Measurements from ENCODE around the gene CSK.

The CSK gene

DNA sequence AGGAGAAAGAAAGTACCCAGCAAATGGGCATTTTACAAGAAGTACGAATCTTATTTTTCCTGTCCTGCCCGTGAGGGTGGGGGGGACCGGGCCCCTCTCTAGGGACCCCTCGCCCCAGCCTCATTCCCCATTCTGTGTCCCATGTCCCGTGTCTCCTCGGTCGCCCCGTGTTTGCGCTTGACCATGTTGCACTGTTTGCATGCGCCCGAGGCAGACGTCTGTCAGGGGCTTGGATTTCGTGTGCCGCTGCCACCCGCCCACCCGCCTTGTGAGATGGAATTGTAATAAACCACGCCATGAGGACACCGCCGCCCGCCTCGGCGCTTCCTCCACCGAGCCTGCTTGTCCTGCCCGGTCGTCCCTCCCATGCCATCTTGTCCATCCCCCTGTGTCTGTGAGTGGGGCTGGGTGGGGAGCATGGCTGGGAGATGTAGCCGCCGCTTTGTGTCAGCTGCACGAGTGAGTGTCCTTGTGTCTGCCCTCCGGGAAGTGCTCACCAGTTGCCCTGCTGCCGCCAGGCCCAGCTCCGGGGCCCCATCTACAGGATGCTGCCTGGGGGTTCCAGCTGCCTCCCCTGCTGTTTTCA lies 21.1 kb downstream of the CSK start:
- DNase-seq: no peak

DNA sequence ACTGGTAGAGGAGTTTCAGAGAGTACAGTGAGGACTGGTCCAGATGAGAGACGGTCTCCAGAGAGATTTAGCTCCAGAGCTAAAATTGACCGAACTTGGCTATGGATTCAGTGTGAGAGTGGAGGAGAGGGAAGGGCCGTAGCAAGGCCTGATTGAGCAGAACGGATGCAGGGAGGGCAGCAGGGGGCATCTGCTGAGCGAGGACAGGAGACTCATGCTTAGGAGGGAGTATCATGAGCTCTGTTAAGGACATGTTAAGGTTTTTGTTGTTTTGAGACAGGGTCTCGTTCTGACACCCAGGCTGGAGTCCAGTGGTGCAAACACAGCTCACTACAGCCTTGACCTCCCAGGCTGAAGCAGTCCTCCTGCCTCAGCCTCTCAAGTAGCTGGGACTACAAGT lies 23.1 kb downstream of the CSK start:
- DNase-seq: no peak

DNA sequence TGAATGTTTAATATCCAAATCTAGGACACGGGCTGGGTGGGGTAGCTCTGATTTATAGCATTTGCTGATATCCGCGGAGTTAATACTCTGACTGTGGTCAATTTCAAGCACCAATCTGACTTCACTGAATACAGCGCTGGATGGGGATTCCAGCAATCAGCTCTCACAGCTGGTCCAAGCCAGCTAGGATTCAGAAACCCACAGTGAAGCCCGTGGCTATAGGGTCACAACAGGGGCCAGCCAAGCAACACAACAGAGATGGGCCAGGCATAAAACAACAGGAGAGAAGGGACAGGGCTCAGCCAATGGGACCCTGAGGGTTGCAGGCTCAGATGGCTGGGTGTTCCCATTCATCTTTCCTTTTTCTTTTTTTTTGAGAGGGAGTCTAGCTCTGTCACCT lies 25.4 kb downstream of the CSK start:
- no peak for DNase-seq

DNA sequence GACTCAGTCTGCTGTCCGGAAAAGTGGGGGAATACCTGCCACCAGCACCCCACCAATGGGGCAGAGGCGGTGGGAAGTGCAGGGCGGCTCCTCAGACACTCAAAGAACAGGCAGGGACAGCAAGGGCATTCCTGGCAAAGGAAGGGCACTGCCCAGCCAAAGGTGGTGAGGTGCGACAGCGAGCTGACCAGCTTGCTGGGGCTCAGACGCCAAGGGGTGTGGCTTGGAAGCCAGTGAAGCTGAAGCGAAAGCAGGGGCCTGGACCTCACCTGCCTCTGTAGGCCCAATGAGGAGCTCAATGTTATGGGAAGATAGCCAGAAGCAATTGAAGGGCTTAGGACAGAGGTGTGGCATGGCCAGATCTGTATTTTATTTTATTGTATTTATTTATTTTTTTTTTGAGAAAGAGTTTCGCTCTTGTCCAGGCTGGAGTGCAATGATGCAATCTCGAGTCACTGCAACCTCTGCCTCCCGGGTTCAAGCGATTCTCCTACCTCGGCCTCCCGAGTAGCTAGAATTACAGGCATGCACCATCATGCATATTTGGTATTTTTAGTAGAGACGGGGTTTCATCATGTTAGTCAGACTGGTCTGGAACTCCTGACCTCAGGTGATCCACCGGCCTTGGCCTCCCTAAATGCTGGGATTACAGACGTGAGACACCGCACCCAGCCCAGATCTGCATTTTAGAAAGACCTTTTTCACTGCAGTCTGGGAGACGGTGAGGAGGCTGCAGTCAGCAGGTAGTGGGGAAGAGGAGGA lies 26.4 kb downstream of the CSK start:
- no peak for DNase-seq

DNA sequence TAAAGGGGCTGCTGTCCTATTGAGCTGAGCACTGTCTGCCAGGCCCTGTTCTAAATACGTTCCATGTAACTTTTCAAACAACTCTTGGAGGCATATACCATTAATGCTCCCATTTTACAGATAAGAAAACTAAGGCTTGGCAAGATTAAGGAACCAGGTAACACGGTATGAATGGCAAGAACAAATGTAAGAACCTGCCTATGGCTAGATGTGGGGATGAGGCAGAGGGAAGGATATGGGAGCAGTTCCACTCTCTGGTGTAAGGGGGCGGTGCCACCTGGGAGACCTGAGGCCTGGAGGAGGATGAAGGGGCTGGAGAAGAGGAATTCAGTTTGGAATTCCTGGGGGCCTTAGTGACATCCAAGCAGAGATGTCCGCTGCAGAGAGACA lies 27.0 kb downstream of the CSK start:
- peak; percentile 76 for DNase-seq

DNA sequence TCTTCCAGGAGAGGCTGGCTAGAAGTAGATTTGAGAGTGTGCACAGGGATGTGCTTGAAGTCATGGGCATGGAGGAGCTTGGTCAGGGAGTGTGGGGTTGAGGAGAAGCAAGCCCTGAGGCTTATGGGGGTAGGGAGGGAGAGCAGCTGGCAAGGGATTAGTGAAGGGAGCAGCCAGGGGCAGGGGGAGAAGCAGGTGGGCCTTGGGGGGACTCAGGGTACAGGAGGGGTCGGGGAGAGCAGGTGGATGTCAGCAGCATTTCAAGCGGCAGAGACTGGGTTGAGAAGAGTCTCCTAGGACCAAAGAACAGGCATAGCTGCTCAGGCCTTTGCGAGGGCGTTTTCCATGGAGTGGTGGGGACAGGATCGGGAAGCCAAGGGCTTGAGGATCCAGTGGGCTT lies 27.4 kb downstream of the CSK start:
- peak; percentile 76 for DNase-seq

DNA sequence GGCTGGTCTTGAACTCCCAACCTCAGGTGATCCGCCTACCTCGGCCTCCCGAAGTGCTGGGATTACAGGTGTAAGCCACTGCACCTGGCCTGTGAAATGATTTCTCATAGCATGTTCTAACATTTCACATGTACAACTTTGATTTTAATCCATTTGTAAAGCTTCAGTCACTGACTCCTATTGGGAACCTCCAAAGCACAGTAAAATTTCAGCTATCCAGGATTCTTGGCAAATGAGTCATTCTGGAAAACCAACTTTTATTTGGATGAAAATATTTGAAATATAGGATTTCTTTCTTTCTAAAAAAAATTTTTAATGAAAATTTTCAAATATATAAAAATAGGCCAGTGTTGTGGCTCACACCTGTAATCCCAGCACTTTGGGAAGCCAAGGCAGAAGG lies 28.1 kb downstream of the CSK start:
- no peak for DNase-seq

DNA sequence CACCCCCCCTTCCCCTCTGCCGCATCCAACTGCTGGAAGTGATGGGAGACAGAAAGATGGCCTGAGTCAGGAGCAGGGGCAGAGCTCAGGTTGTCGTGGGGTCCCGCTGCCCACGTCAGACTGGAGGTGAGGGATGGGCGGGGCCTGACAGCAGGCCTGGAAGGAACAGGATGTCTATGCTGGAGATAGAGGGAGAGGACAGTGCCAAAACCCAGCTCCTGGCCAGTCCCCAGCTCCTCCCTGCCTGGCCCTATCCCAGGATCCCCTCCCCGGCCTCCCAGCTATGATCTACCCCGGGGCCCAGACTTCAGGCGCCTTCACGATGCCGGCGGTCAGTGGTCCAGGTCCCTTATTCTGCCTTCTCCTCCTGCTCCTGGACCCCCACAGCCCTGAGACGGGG lies 30.7 kb downstream of the CSK start, which contains the start of gene LMAN1L:
LMAN1L (plus strand) TSS at position 303 of the 400 bp plus-strand sequence; CDS start at position 323, 20 bp downstream.
- no peak for DNase-seq

DNA sequence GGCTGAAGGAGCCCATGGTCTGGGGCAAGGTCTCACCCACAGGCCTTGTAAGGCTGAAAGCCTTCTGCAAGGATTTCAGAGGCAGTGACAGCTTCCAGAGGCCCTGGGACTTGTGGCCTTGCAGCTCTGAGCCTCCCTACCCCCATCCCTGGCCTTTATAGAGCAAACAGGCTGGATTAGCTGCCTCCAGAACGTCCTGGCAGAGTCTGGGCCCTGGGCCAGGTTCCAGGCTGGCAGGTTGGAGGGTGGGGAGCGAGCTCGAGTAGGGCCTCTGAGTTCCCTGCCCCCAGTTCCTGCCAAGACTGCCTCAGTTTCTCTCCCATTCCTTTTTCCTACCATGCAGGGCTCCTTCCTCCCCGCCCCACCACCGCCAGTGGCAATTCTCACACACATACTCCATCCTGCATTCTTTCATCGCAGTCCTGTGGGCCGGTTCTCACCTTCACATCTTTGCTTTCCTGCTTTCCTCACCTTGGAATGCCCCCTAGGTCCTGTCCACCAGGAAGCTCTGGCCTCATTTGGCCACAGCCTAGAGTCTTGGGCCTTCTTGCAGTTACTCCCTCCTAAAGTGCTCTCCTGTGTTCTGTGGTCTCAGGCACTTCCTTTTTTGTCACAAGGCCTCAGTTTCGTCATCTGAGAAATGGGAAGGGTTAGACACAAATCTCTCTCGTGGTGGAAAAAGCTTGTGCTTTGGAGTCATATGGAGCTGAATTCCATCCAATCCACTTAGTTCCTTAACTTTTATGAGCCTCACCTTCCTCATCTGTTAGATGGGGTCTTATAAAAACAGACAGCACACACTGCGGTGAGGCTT lies 33.4 kb downstream of the CSK start:
- peak; percentile 41 for DNase-seq

DNA sequence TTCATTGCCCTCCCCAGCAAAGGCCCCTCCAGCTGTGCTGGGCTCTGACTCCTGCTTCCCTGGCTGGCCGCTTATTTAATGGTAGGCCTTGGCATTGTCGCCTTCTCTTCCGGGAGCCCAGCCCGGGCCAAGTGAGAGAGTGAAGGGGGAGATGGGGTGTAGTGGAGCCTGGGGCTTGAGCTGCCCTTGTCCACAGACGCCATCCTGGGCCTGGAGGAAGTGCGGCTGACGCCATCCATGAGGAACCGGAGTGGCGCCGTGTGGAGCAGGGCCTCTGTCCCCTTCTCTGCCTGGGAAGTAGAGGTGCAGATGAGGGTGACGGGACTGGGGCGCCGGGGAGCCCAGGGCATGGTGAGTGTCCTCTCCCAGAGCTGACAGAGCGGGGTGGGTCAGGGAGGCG lies 34.1 kb downstream of the CSK start:
- DNase-seq: no peak

DNA sequence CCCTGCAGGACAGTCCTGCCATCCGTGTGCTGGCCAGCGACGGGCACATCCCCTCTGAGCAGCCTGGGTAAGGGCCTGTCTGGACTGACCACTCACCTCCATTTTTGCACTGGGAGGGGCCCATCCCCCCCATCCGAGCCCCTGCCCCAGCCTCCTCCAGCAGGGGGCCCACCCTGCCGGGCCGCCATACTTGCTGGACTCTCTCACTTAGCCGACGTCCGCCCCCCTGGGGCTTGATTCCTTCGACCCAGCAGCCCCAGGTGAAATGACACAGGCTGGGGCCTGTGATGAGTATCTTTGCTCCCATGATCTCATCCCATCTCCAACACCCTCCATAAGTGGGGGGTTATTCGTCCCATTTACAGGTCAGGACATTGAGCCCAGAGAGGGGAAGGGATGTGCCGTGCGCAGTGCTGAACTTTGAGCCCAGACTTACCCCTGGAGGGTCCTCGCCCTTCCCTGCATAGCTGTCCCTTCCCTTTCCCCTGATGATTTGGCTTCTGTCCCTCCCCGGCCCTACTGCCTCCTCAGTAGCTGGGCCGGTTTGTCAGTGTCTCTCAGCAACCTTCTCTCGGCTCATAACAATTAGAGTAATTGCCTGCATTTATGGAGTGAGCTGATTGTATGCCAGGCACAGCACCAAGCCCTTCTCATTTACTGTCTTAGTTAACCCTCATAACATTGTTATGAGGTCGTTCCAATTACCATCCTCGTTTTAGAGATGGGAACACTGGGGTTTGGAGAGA lies 34.9 kb downstream of the CSK start:
- no peak for DNase-seq

DNA sequence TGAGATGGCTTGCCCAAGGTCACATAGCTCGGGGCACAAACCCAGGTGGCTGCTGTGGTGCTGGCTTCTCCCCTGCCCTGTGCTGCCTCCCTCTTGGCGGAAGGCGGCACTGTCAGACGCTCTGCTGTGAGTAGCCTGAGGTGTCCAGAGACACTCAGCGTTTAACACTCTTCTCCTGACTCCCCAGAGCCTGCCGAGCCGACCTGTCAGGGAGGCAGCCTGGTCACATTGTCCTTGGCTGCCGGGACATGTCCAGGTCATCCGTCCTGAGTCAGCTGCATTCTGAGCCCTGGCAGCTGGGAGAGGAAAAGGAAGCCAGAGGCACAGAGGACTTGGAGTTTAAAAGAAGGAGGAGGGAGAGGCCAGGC lies 35.5 kb downstream of the CSK start:
- peak; percentile 30 for DNase-seq

DNA sequence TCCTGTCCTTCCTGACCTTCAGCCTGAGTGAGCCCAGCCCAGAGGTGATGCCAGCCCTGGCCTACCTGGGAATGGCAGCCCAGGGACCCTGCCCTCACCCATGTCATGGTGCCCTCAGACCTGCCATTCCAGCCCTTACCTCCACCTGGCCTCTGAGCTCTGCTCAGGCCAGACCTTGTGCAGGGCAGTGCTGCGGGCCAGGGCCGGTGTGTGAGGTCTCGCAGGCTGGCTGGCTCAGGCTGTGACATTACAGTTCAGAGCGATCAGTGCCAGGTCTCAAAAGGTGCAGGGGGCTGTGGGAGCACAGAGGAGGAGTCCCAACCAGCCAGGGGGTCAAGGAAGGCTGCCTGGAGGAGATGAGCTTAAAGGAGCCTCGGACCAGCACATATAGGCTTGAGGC lies 38.2 kb downstream of the CSK start:
- DNase-seq: no peak

DNA sequence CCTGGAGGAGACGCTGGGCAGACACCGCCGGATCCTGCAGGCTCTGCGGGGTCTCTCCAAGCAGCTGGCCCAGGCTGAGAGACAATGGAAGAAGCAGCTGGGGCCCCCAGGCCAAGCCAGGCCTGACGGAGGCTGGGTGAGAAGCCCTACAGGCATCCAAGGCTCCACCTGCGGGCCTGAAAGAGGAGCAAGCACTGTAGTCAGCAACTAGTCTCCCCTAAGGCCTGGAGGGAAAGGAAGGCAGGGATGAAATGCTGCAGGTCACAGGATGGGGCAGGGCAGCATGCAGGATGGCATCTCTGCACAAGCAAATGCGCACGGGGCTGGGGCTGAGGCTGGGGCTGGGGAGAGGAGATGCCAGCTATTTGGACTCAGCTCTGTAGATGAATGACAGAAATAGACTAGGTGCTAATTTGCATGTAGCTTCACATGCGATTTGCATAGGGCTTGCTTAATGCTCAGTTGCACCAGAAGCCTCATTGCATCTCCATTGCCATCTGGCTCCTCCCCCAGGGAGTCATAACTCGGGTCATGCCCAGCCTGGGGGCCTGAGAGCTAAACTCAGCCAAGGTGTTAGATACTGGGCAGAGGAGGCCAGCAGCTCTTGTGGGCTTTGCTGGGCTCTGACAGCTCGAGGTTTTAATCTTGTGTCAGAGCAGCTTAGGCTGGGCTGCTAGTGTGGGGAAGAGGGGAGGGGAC lies 39.4 kb downstream of the CSK start:
- DNase-seq: peak; percentile 95

DNA sequence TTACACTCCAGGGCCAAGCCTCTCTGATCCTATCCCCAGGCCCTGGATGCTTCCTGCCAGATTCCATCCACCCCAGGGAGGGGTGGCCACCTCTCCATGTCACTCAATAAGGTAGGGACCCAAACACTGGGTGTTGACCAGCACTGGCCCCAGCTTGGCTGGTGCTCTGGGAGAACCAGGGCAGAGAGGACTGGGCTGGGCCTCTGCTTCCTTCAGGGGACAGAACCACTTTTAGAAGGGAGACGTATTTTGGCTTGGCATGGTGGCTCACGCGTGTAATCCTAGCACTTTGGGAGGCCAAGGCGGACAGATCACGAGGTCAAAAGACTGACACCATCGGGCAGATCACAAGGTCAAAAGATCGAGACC lies 39.9 kb downstream of the CSK start:
- no peak for DNase-seq

DNA sequence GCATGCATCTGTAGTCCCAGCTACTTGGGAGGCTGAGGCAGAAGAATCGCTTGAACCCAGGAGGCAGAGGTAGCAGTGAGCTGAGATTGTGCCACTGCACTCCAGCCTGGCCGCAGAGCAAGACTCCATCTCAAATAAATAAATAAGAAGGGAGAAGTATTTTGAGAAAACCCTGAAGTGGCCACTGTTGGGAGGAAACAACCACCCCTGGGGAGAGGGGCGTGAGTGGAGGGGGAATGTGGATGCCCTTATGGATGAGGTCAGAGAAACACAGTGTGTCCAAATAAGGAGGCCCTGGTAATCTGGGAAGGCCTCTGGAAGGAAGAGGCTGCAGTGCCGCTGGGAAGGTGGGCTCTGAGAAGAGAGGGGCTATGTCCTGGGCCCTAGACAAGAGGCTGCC lies 40.4 kb downstream of the CSK start:
- DNase-seq: no peak

DNA sequence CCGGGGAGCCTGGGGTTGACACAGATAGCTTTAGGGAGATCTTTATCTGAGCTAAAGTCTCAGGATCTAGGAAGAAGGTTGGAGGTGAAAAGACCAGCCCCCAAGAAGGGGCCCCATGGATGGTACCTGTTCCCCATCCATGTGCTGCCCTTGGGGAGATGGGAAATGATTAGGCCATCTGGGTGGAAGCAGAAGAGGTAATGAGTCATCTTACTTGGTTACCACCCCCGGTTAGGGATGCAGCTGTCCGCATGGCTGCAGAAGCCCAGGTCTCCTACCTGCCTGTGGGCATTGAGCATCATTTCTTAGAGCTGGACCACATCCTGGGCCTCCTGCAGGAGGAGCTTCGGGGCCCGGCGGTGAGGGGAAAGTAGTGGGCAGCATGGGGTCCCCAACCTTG lies 41.4 kb downstream of the CSK start:
- peak; percentile 40 for DNase-seq

DNA sequence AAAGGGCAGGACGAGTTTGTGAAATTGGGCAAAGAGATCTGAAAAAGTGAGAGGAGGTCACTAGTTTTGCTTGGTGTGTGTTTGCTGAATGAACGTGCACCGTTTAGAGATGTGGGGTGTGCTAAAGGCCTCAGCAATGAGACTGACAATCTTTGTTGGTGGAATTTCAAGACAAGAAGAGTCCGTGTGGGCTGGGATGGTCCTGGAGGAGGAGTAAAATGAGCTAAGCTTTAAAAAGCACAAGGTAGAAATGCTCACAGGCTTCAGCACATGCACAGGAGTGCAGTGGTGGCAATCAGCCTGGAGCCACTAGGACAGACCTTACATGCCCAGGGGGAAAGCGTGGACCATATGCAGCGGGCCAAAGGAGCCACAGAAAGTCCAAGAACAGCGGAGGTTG lies 43.1 kb downstream of the CSK start:
- no peak for DNase-seq

DNA sequence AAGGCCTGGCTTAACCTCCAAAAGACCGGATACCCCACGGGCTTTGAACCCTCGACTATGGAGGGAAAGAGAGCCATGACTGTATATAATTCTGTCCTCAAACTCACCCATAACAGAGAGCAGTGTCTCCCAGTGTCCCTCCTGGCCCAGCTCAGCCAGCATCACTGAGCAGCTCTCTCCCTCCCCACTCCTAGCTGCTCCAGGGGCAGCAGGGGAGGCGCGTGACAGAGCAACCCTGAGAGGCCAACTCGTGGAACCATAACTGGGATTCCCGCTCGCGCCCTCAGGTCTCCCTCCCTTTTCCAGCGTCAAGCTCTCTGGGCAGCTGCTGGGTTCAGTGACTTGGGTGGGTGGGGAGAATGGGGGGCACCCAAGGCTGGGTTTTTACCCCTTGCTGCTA lies 44.0 kb downstream of the CSK start:
- peak; percentile 49 for DNase-seq

DNA sequence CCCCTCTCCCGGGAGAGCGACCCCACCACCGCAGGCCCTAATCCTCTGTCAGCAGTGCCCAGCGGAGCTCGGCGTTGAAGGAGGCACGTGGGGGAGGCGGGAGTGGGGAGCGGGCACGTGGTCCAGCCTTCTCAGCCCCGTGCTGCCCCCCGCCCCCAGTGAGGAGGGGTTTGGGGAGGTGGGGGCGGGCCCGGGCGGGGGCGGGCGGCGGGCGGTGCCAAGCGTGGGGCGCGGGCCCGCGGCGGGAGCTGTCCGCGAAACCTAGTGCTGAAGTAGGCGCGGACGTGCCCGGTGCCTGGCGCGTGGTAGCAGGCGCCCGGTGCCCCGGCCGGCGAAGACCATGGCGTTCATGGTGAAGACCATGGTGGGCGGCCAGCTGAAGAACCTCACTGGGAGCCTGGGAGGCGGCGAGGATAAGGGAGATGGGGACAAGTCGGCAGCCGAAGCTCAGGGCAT lies 44.5 kb downstream of the CSK start, which contains the start of gene CPLX3:
CPLX3 (plus strand) TSS at position 264 of the 456 bp plus-strand sequence; CDS start at position 341, 77 bp downstream.
- DNase-seq: peak; percentile 57

DNA sequence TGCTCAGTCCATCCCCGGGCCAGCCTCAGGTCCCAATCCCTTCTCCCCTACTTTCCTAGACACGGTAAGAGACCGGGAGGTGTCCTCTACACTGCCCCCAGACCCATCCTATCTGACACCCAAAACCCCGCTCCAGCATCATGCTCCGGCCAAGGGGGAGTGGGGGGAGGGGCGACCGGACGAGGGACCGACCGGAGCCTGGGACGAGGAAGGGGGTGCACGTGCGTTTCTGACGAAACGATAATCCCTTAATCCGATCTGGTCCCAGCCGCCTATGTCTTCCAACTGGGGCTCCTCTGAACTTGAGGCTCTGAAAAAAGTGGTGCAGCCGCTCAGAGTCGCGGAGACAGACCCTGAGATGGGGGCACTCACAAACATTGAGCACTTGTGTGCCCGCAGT lies 45.0 kb downstream of the CSK start:
- DNase-seq: peak; percentile 92

DNA sequence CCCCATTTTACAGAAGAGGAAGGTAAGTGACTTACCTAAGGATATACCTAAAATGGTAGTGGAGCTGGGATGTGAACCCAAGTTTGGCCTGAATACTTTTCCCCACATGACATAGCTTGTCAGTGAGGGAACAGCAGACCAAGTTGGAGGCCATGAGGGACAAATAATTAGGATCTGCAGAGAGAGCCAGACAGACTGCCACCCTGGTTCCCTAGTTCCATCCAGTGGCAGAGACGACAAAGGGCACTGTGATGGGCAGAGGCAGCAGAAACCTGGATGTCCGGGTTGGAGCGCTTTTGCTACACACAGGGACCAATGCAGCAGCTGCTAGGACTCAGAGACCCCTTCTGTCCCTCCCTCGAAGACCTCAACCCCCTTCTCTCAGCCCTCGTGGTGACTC lies 45.7 kb downstream of the CSK start:
- DNase-seq: peak; percentile 43

DNA sequence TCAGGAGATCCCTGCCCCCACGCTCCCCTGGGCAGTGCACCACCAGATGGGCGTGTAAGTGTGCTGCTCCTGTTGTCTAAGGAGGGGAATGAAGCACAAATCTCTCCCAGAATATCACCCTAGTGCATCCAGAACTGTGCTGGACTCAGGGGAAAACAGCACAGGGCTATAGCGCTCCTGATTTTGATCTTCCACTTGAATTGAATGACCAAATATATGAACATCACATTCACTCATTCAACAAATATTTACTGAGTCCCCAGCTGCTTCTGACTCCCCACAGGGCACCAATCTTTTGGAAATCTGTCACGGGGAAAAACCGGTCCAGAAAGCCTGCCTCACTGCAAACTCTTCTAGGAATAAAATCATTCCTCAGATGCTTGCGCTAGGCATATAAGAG lies 47.0 kb downstream of the CSK start:
- DNase-seq: peak; percentile 79
